ENCODE measurements around the gene TGFB1I1.
"Not testable (repeated sequence)": the region's sequence is repeated elsewhere in the genome, so short reads cannot be mapped to it uniquely, and the experiment has no call there.

Gene TGFB1I1

DNA sequence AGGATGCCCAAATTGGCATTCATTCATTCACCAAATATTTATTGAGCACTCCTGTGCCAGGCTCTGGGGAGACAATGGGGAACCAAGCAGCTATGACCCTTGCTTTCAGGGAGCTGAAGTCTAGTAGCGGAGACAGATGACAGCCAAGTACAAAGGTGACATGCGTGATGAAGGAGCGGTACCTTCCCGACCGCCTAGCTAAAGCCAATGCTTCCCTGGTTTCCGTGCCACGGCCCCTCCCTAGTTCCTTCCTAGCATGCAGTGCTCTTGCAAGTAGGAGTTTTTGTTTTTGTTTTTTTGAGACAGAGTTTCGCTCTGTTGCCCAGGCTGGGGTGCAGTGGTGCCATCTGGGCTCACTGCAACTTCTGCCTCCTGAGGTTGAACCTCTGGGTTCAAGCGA lies 7.8 kb downstream of the TGFB1I1 start:
- TF ChIP-seq, protein P1, sequence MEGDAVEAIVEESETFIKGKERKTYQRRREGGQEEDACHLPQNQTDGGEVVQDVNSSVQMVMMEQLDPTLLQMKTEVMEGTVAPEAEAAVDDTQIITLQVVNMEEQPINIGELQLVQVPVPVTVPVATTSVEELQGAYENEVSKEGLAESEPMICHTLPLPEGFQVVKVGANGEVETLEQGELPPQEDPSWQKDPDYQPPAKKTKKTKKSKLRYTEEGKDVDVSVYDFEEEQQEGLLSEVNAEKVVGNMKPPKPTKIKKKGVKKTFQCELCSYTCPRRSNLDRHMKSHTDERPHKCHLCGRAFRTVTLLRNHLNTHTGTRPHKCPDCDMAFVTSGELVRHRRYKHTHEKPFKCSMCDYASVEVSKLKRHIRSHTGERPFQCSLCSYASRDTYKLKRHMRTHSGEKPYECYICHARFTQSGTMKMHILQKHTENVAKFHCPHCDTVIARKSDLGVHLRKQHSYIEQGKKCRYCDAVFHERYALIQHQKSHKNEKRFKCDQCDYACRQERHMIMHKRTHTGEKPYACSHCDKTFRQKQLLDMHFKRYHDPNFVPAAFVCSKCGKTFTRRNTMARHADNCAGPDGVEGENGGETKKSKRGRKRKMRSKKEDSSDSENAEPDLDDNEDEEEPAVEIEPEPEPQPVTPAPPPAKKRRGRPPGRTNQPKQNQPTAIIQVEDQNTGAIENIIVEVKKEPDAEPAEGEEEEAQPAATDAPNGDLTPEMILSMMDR (IDR thresholded peaks at IDR 0.05; ENCODE audit: extremely low read depth, insufficient read depth, missing control alignments): no peak
- in situ Hi-C loops (cut with MboI; ENCODE audit: low pct_unique_long_range_greater_than_20kb, low sequenced_read_pairs, unreplicated experiment): no loop called here
- no peak for DNase-seq (ENCODE audit: low spot score)

DNA sequence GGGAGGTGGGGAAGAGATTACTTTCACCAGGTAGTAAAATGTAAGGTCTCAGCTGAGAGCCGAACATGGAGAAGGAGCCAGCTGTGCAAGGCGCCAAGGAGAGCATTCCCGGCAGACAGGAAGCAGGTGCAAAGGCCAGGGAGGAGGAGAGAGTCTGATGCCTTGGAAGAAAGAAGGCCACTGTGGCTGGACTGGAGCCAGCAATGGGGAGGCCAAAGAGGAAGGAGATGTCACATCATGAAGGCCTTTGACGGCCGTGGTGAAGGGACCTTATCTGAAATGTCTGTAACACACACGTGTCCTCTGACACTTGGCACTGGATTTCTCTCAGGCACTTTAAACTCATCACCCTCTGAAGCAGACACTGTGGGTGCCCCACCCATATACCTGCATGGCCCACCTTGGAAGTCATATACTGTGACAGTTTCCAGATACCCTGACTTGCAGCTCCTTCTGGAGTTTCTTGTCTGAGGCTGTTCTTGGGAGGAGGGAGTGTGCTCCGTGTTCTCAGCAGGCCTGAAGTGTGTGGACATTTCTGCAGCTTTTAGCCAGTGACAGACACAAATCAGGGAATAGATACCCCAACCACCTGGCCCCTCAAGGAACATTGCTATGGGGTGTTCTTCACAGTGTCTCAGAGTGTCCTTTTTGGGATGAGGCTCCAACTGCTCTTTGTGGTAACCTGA lies 9.0 kb downstream of the TGFB1I1 start:
- DNase-seq (ENCODE audit: low spot score): no peak
- in situ Hi-C loops (cut with MboI; ENCODE audit: low pct_unique_long_range_greater_than_20kb, low sequenced_read_pairs, unreplicated experiment): no loop called here

DNA sequence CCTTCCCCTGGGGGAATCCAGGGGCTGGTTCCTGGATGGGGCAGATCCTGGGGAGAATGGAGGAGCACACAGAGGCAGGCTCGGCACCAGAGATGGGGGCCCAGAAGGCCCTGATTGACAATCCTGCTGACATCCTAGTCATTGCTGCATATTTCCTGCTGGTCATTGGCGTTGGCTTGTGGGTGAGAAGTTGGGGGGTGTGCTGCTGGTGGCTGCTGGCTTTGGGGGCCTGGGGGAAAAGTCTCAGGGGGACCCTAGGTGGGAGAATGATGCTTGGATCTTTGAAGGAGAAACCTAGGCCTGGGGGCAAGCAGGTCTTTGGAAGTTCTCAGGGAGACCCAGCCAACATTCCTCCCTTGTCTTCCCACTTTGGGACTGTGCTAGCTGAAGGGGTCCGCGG lies 11.1 kb downstream of the TGFB1I1 start, which contains the start of gene SLC5A2:
Gene SLC5A2 (plus strand): TSS at position 43 of the 400 bp plus-strand sequence. CDS start 14 bp downstream, at position 57.
- TF ChIP-seq, protein P1 (IDR thresholded peaks at IDR 0.05; ENCODE audit: extremely low read depth, insufficient read depth, missing control alignments): no peak
- in situ Hi-C loops (cut with MboI; ENCODE audit: low pct_unique_long_range_greater_than_20kb, low sequenced_read_pairs, unreplicated experiment): no loop called here
- DNase-seq (ENCODE audit: low spot score): no peak

More for the DNA sequence above, 9.0 kb downstream of the TGFB1I1 start:
- TF ChIP-seq, protein P1 (IDR thresholded peaks at IDR 0.05; ENCODE audit: extremely low read depth, insufficient read depth, missing control alignments): no peak

DNA sequence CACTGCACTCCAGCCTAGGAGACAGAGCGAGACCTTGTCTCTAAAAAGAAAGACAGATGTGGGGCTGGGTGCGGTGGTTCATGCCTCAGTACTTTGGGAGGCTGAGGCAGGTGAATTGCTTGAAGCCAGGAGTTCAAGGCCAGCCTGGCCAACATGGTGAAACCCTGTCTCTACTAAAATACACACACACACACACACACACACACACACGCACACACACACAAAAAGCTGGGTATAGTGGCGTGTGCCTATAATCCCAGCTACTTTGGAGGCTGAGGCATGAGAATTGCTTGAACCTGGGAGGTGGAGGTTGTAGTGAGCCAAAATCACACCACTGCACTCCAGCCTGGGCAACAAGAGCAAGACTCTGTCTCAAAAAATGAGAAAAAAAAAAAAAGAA lies 12.1 kb downstream of the TGFB1I1 start:
- in situ Hi-C loops (cut with MboI; ENCODE audit: low pct_unique_long_range_greater_than_20kb, low sequenced_read_pairs, unreplicated experiment); DNase-seq (ENCODE audit: low spot score): not testable (repeated sequence)

DNA sequence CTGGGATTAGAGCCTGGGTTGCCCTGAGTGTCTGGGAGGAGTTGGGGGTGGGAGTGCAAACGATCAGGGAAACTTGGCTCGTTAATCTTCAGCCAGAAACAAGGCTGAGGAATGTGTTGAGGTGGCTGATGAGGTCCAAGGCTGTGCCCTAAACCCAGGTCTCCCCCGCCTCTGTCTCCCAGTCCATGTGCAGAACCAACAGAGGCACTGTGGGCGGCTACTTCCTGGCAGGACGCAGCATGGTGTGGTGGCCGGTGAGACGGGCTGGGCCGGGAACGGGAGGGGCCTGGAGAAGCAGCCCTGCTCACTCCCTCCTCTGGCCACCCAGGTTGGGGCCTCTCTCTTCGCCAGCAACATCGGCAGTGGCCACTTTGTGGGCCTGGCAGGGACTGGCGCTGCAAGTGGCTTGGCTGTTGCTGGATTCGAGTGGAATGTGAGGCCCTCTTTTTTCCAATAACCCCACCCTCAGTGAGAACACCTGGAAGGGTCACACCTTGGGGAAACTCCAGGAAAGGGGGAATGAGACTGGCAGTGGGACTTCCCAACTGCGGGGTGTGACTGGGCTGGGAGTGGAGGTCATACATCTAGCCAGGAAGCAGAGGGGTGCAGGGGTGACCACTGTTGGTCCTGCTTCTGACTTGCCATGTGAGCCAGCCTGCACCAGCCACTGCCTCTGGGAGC lies 12.7 kb downstream of the TGFB1I1 start:
- no peak for DNase-seq (ENCODE audit: low spot score)
- in situ Hi-C loops (cut with MboI; ENCODE audit: low pct_unique_long_range_greater_than_20kb, low sequenced_read_pairs, unreplicated experiment): no loop called here
- TF ChIP-seq, protein P1 (IDR thresholded peaks at IDR 0.05; ENCODE audit: extremely low read depth, insufficient read depth, missing control alignments): no peak

DNA sequence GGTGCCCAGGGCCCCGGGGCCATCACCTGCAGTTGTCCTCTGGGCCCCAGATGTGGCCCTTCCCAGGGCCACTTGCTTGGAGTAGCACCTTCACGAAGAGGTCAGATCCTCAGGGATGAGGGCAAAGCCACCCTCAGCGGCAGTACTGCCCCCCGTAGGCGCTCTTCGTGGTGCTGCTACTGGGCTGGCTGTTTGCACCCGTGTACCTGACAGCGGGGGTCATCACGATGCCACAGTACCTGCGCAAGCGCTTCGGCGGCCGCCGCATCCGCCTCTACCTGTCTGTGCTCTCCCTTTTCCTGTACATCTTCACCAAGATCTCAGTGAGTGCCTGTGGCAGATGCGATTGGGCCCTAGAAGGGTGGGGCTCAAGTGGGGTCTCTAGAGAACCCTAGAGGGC lies 13.6 kb downstream of the TGFB1I1 start:
- DNase-seq (ENCODE audit: low spot score): no peak
- in situ Hi-C loops (cut with MboI; ENCODE audit: low pct_unique_long_range_greater_than_20kb, low sequenced_read_pairs, unreplicated experiment): no loop called here
- TF ChIP-seq, protein P1 (IDR thresholded peaks at IDR 0.05; ENCODE audit: extremely low read depth, insufficient read depth, missing control alignments): no peak

DNA sequence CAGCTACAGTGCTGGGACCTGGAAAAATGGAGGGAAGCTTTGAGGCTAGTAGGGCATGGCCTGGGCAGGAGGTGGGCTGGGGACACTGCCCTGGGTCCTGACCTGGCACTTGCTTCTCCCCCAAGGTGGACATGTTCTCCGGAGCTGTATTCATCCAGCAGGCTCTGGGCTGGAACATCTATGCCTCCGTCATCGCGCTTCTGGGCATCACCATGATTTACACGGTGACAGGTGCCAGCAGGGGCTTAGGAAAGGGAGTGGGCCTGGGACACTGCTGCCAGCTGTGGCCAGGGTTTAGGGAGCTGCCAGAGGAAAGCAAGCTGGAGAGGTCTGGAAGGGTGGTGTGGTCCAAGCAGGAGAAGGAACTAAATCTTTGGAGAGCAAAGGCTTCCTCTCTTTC lies 14.1 kb downstream of the TGFB1I1 start:
- in situ Hi-C loops (cut with MboI; ENCODE audit: low pct_unique_long_range_greater_than_20kb, low sequenced_read_pairs, unreplicated experiment): no loop called here
- TF ChIP-seq, protein P1 (IDR thresholded peaks at IDR 0.05; ENCODE audit: extremely low read depth, insufficient read depth, missing control alignments): no peak
- DNase-seq (ENCODE audit: low spot score): no peak

All from GM13977 (cell line).